ENCODE data around the gene BRME1. TPM values are rescaled to one million over a fixed set of nuclear protein-coding genes. Genes with fewer than 3 reads are reported as not detected.

Gene BRME1
- total and polyA plus RNA-seq, 2 of the 13 experiments (the other 11 are each of a cell fraction or from before 2014, with no cell fraction given), result 0.74 to 1.5 TPM

- TF ChIP-seq CEBPZ (IDR thresholded peaks at IDR 0.05; ENCODE audit: low read length) (no peak), PITX1 (CRISPR knock-in tag; IDR thresholded peaks at IDR 0.05) (peak; percentile 66; the same call in 1 of the 2 replicates), HNF1B (CRISPR knock-in tag; IDR thresholded peaks at IDR 0.05) (no peak), PCBP2 (optimal IDR thresholded peaks at IDR 0.05; ENCODE audit: low read depth, low read length, poor library complexity, severe bottlenecking) (no peak), AHDC1 (CRISPR knock-in tag; IDR thresholded peaks at IDR 0.05; ENCODE audit: borderline replicate concordance) (no peak), NBN (conservative IDR thresholded peaks at IDR 0.05) (no peak), SP1 (IDR thresholded peaks at IDR 0.05) (no peak), SP1 (CRISPR knock-in tag; IDR thresholded peaks at IDR 0.05) (no peak), FOXP4 (CRISPR knock-in tag; IDR thresholded peaks at IDR 0.05) (peak; percentile 27; the same call in 1 of the 2 replicates), BHLHE40 (IDR thresholded peaks at IDR 0.05; ENCODE audit: low read length) (peak; percentile 47; the same call in 1 of the 2 replicates), CREB1 (IDR thresholded peaks at IDR 0.05) (no peak), CREB1 (CRISPR knock-in tag; IDR thresholded peaks at IDR 0.05) (no peak), XBP1 (CRISPR knock-in tag; IDR thresholded peaks at IDR 0.05) (no peak), ADNP (CRISPR knock-in tag; IDR thresholded peaks at IDR 0.05) (peak; percentile 46; the same call in 1 of the 2 replicates)
- TF ChIP-seq, protein P1, sequence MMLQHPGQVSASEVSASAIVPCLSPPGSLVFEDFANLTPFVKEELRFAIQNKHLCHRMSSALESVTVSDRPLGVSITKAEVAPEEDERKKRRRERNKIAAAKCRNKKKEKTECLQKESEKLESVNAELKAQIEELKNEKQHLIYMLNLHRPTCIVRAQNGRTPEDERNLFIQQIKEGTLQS (CRISPR knock-in tag; IDR thresholded peaks at IDR 0.05), result no peak
- TF ChIP-seq, protein P2, sequence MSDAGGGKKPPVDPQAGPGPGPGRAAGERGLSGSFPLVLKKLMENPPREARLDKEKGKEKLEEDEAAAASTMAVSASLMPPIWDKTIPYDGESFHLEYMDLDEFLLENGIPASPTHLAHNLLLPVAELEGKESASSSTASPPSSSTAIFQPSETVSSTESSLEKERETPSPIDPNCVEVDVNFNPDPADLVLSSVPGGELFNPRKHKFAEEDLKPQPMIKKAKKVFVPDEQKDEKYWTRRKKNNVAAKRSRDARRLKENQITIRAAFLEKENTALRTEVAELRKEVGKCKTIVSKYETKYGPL (CRISPR knock-in tag; IDR thresholded peaks at IDR 0.05), result no peak
Observed at GRCh38 chr19:13899393-13899792, 6.5 kb downstream of the BRME1 start (continued).
